Measurements from ENCODE around the gene OPCML.

DNA sequence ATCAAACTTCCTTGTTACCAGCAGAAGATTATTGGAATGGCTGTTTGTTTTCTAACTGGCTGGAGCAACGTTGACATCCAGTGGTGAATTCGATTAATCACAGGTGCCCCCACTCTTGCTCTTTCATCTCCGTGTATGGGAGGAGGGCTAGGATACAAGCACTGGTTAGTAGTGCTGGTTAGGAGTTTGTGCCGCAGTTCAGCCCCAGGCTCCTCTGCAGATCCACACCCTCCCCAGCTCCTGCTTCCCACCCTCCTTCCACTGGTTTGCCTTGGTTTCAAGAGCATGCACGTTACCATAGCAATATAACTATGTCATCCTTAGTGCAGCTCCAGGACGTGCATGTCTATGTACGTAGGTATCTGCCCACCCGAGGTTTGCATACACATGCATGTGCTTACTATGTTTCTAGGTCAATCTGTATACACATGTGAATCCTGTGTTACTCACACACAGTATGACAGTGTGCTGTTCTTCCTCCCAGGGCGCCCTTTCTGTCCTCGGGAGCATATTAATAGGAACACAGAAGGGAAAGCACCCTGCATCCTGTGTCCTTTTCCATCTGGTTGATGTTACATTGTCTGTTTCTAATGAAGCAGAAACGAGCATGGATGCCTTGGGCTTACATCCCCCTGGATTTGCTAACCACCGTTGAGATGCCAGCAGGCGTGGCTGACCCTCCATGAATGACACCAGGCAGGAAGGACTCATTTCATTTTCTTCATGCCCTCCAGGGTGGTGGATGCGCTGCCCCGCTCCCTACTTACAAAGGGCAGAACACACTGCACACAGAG is 539.3 kb downstream of the OPCML start:
- TF ChIP-seq, protein P1, sequence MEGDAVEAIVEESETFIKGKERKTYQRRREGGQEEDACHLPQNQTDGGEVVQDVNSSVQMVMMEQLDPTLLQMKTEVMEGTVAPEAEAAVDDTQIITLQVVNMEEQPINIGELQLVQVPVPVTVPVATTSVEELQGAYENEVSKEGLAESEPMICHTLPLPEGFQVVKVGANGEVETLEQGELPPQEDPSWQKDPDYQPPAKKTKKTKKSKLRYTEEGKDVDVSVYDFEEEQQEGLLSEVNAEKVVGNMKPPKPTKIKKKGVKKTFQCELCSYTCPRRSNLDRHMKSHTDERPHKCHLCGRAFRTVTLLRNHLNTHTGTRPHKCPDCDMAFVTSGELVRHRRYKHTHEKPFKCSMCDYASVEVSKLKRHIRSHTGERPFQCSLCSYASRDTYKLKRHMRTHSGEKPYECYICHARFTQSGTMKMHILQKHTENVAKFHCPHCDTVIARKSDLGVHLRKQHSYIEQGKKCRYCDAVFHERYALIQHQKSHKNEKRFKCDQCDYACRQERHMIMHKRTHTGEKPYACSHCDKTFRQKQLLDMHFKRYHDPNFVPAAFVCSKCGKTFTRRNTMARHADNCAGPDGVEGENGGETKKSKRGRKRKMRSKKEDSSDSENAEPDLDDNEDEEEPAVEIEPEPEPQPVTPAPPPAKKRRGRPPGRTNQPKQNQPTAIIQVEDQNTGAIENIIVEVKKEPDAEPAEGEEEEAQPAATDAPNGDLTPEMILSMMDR (IDR thresholded peaks at IDR 0.05), result no peak
- TF ChIP-seq POLR2AphosphoS5 (IDR thresholded peaks at IDR 0.05) (no peak), POLR2A (IDR thresholded peaks at IDR 0.05) (no peak)

Data from prostate gland (tissue), 2 donors.